ENCODE data around the gene KIAA1549.
"Not testable (repeated sequence)": the region's sequence is repeated elsewhere in the genome, so short reads cannot be mapped to it uniquely, and the experiment has no call there.

Gene KIAA1549

DNA sequence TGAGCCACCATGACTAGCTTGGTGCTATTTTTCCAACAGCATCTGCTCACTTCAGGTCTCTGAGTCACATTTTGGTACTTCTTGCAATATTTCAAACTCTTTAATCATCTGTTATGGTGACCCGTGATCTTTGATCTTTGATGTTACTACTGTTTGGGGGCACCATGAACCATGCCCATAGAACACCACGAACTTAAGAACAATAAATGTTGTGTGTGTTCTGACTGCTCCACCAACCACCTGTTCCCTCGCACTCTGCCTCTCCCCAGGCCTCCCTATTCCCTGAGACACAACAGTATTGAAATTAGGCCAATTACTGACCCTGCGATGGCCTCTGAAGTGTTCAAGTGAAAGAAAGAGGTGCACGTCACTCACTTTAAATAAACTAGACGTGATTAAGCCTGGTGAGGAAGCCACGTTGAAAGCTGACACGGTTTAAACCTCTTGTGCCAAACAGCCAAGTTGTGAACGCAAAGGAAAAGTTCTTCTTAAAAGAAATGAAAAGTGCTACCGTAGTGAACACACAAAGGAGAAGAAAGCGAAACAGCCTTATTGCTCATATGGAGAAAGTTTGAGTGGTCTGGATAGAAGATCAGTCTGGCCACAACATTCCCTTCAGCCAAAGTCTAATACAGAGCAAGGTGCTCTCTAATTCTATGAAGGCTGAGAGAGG is 156.0 kb downstream of the KIAA1549 start:
- H3K4me3 ChIP-seq = no peak overlapping the region
- no peaks in the 10 kb centered on the region for H3K36me3 ChIP-seq (replicated peaks)
- no peak for DNase-seq (ENCODE audit: low spot score in 2 of 2)
- no peaks in the 10 kb centered on the region for H3K4me1 ChIP-seq
- no peaks in the 10 kb centered on the region for H3K9me3 ChIP-seq
- in situ Hi-C loops (cut with MboI; ENCODE audit: low sequenced_read_pairs) = no loop called here
- H3K27me3 ChIP-seq (ENCODE audit: low read depth) = no peaks in the 10 kb centered on the region

DNA sequence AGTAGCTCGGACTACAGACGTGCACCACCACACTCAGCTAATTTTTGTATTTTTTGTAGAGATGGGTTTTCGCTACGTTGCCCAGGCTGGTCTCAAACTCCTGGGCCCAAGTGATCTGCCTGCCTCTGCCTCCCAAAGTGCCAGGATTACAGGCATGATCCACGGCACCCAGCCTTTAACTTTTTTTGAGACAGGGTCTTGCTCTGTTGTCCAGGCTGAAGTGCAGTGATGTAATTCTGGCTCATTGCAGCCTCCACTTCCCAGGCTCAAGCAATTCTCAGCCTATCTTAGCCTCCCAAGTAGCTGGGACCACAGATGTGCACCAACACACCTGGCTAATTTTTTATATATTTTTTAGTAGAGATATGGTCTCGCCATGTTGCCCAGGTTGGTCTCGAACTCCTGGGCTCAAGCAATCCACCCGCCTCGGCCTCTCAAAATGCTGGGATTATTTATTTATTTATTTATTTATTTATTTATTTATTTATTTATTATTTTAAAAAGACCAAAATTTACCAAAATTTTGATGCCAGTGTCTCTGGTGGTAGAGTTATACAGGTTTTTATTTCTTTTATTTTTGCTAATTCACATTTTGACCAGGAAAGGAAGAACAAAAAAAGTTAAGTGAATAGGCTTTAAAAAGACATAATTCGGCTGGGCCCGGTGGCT is 158.2 kb downstream of the KIAA1549 start:
- Histone ChIP-seq H3K27me3 (ENCODE audit: low read depth) (no peaks in the 10 kb centered on the region), H3K4me1 (no peaks in the 10 kb centered on the region), H3K4me3 (no peak overlapping the region), H3K9me3 (no peaks in the 10 kb centered on the region), H3K36me3 (replicated peaks) (no peaks in the 10 kb centered on the region)
- no peak for DNase-seq (ENCODE audit: low spot score in 2 of 2)
- in situ Hi-C loops (cut with MboI; ENCODE audit: low sequenced_read_pairs) = no loop called here

DNA sequence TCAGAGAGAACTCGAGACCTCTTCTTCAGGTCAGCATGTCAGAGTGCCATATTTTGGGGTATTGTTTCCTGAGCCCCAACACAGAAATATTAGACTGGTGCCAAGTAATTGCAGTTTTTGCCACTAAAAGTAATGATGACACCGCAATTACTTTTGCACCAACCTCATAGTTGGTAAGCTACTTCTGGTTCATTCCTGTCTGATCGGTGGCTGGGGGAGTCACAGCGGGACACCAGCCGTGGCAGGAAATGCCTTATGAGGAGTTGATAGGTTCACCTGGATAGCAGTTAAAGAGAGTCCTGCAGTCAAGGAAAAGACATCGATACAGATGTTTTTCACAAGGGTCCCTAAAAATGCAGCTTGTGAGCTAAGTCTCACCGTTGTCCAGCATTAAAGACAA is 159.3 kb downstream of the KIAA1549 start:
- no peak for DNase-seq (ENCODE audit: low spot score in 2 of 2)
- no peak overlapping the region for H3K4me3 ChIP-seq
- no peaks in the 10 kb centered on the region for H3K4me1 ChIP-seq
- H3K27me3 ChIP-seq (ENCODE audit: low read depth) = no peaks in the 10 kb centered on the region
- H3K9me3 ChIP-seq = no peaks in the 10 kb centered on the region
- H3K36me3 ChIP-seq (replicated peaks) = no peaks in the 10 kb centered on the region
- in situ Hi-C loops (cut with MboI; ENCODE audit: low sequenced_read_pairs) = no loop called here

DNA sequence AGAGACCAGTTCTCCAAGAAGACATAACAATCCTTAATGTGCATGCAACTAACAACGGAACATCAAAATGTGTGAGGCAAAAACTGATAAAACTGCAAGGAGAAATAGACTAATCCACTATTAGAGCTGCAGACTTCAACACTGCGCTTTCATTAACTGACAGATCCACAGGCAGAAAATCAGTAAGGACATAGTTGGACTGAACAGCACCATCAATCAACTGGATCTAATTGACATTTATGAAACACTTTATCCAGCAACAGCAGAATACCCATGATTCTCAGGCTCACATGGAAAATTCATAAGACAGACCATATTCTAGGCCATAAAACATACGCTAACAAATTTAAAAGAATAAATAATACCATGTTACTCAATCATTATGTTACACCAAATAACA is 161.6 kb downstream of the KIAA1549 start:
- no peak overlapping the region for H3K4me3 ChIP-seq
- no peaks in the 10 kb centered on the region for H3K27me3 ChIP-seq (ENCODE audit: low read depth)
- no peaks in the 10 kb centered on the region for H3K9me3 ChIP-seq
- no peaks in the 10 kb centered on the region for H3K4me1 ChIP-seq
- in situ Hi-C loops (cut with MboI; ENCODE audit: low sequenced_read_pairs) = no loop called here
- no peak for DNase-seq (ENCODE audit: low spot score in 2 of 2)
- no peaks in the 10 kb centered on the region for H3K36me3 ChIP-seq (replicated peaks)

DNA sequence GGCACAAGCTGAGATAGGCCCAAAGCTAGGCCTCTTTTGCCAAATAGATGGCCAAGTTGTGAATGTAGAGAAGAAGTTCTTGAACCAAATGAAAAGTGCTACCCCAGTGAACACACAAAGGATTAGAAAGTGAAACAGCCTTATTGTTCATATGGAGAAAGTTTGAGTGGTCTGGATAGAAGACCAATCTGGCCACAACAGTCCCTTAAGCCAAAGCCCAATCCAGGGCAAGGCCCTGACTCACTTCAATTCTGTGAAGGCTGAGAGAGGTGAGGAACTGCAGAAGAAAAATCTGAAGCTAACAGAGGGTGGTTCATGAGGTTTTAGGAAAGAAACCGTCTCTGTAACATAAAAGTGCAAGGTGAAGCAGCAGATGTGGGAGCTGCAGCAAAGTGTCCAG is 164.5 kb downstream of the KIAA1549 start:
- no peaks in the 10 kb centered on the region for H3K9me3 ChIP-seq
- no peaks in the 10 kb centered on the region for H3K27me3 ChIP-seq (ENCODE audit: low read depth)
- in situ Hi-C loops (cut with MboI; ENCODE audit: low sequenced_read_pairs) = no loop called here
- DNase-seq (ENCODE audit: low spot score in 2 of 2) = no peak
- H3K4me3 ChIP-seq = no peak overlapping the region
- H3K4me1 ChIP-seq = no peaks in the 10 kb centered on the region
- H3K36me3 ChIP-seq (replicated peaks) = no peaks in the 10 kb centered on the region

DNA sequence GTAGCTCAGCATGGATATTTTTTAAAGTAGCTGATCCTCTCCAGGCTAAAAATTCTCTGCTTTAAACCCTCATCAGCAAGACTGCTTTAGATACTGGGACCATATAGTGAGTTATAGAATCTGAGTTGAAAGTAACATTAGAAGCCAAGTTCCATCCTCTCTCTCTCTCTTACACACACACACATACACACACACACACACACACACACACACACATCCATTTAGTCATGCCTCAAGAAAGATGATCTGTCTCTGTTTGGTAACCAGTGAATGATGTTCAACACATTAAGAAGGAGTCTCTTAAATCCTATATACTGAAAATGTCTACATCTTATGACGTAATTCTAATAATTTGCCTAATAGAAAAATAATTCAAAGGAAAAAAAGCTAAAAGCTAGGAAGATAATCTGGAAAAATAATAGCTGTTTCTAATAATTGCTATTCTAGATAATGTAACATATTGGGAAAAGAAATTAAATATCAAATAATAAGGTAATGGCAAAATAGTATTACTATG is 166.3 kb downstream of the KIAA1549 start:
- DNase-seq (ENCODE audit: low spot score in 2 of 2) = no peak
- no peaks in the 10 kb centered on the region for H3K9me3 ChIP-seq
- no peak overlapping the region for H3K4me3 ChIP-seq
- no peaks in the 10 kb centered on the region for H3K36me3 ChIP-seq (replicated peaks)
- no peaks in the 10 kb centered on the region for H3K4me1 ChIP-seq
- H3K27me3 ChIP-seq (ENCODE audit: low read depth) = no peaks in the 10 kb centered on the region
- in situ Hi-C loops (cut with MboI; ENCODE audit: low sequenced_read_pairs) = no loop called here

DNA sequence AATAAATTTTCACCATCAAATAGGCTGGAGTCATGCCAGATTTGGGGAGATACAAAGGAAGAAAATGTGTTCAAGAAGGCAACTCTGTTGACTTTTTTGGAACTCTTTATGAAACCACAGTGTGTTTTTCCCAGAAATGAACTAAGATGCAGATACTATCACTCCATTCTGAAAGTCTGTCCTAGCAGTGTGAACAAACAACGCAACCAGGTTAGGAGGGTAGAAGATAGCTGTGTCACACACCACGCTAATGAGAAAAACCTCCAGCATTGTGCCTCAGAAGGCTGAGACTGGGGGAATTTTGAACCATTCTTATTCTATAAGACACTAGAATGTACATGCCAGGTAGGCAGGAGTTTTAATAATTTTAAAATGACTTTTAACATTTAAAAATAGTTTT is 167.2 kb downstream of the KIAA1549 start:
- no peaks in the 10 kb centered on the region for H3K4me1 ChIP-seq
- in situ Hi-C loops (cut with MboI; ENCODE audit: low sequenced_read_pairs) = no loop called here
- no peaks in the 10 kb centered on the region for H3K27me3 ChIP-seq (ENCODE audit: low read depth)
- no peaks in the 10 kb centered on the region for H3K36me3 ChIP-seq (replicated peaks)
- H3K9me3 ChIP-seq = no peaks in the 10 kb centered on the region
- DNase-seq (ENCODE audit: low spot score in 2 of 2) = no peak
- H3K4me3 ChIP-seq = no peak overlapping the region

DNA sequence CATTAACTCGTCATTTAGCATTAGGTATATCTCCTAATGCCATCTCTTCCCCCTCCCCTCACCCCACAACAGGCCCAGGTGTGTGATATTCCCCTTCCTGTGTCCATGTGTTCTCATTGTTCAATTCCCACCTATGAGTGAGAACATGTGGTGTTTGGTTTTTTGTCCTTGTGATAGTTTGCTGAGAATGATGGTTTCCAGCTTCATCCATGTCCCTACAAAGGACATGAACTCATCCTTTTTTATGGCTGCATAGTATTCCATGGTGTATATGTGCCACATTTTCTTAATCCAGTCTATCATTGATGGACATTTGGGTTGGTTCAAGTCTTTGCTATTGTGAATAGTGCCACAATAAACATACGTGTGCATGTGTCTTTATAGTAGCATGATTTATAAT is 169.9 kb downstream of the KIAA1549 start:
- H3K4me1 ChIP-seq; H3K9me3 ChIP-seq; DNase-seq (ENCODE audit: low spot score in 2 of 2); H3K4me3 ChIP-seq; in situ Hi-C loops (cut with MboI; ENCODE audit: low sequenced_read_pairs); H3K36me3 ChIP-seq (replicated peaks); H3K27me3 ChIP-seq (ENCODE audit: low read depth): not testable (repeated sequence)

DNA sequence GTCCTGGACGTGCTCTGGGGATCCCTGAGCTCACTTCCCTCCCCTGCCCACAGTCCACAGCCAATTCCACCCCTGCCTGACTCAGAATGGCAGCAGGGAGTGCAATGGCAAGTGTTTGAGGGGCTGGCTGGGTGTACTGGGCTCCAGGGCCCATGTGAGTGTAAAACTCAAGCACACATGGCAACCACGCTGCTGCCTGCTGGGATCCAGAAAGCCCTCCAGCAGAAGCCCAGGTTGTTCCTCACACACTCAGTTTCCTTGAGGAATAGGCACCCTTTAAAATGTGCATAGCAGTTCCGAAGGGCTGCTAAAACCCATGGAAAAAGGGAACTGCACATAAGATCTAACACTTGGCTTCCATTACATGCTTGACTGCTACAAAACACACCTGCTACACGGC is 171.8 kb downstream of the KIAA1549 start:
- in situ Hi-C loops (cut with MboI; ENCODE audit: low sequenced_read_pairs) = no loop called here
- Histone ChIP-seq H3K27me3 (ENCODE audit: low read depth) (no peaks in the 10 kb centered on the region), H3K36me3 (replicated peaks) (no peaks in the 10 kb centered on the region), H3K4me3 (no peak overlapping the region), H3K9me3 (no peaks in the 10 kb centered on the region), H3K4me1 (no peaks in the 10 kb centered on the region)
- no peak for DNase-seq (ENCODE audit: low spot score in 2 of 2)

DNA sequence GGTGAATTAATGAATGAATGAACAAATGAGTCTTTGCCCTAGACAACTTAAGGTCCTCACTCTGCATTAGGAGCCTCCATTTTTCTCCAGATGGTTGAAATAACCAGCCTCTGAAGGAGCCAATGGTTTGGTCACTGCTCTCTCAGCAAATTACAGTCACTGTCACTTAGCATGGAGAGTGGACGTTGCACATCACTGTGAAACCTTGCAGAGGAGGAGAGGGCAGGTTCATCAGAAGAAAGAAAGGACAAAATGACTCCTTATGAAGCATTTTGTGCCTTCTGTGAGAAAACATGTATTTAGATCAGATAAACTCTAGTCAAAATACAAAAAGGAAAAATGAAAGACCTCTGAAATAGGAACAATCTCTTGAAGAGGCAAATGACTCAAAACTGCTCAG is 176.6 kb downstream of the KIAA1549 start:
- H3K4me3 ChIP-seq = no peak overlapping the region
- no peaks in the 10 kb centered on the region for H3K27me3 ChIP-seq (ENCODE audit: low read depth)
- H3K4me1 ChIP-seq = no peaks in the 10 kb centered on the region
- no peaks in the 10 kb centered on the region for H3K36me3 ChIP-seq (replicated peaks)
- in situ Hi-C loops (cut with MboI; ENCODE audit: low sequenced_read_pairs) = no loop called here
- no peak for DNase-seq (ENCODE audit: low spot score in 2 of 2)
- H3K9me3 ChIP-seq = no peaks in the 10 kb centered on the region

DNA sequence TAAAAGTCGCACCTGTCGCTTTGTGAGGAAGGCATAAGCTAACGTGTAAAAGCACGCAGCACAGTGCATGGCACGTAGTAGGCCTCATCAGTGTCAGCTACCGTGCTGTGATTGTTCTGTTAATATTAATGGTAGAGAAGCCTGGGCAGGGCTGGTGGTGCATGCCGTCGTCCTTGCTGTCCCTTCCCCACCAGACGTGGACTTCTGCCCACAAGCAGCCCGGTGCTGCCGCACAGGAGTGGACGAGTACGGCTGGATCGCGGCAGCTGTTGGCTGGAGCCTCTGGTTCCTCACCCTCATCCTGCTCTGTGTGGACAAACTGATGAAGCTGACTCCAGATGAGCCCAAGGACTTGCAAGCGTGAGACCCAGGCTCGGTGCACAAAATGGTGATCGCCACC is 178.5 kb downstream of the KIAA1549 start:
- H3K9me3 ChIP-seq = no peaks in the 10 kb centered on the region
- in situ Hi-C loops (cut with MboI; ENCODE audit: low sequenced_read_pairs) = no loop called here
- H3K36me3 ChIP-seq (replicated peaks) = no peaks in the 10 kb centered on the region
- no peak overlapping the region for H3K4me3 ChIP-seq
- H3K27me3 ChIP-seq (ENCODE audit: low read depth) = no peaks in the 10 kb centered on the region
- no peaks in the 10 kb centered on the region for H3K4me1 ChIP-seq
- DNase-seq (ENCODE audit: low spot score in 2 of 2) = no peak

DNA sequence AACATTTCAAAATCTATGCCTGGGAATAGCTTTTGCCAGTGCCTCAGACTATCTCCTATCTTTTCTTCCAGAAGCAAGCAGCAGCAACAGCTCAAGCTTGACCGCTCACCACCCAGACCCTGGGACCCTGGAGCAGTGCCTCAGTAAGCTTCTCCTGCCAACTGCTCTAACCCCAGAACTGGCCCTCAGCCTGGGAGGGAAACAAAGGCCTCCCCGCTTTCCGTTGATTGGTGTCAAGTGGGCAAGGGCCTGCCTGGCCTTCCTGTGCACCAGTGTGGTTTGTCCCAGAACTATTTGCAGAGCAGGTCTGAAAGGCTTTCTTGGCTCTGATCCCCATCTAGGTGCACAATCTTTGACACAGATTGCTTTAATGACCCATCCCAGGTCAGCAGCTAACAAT is 179.9 kb downstream of the KIAA1549 start:
- in situ Hi-C loops (cut with MboI; ENCODE audit: low sequenced_read_pairs) = no loop called here
- no peaks in the 10 kb centered on the region for H3K27me3 ChIP-seq (ENCODE audit: low read depth)

DNA sequence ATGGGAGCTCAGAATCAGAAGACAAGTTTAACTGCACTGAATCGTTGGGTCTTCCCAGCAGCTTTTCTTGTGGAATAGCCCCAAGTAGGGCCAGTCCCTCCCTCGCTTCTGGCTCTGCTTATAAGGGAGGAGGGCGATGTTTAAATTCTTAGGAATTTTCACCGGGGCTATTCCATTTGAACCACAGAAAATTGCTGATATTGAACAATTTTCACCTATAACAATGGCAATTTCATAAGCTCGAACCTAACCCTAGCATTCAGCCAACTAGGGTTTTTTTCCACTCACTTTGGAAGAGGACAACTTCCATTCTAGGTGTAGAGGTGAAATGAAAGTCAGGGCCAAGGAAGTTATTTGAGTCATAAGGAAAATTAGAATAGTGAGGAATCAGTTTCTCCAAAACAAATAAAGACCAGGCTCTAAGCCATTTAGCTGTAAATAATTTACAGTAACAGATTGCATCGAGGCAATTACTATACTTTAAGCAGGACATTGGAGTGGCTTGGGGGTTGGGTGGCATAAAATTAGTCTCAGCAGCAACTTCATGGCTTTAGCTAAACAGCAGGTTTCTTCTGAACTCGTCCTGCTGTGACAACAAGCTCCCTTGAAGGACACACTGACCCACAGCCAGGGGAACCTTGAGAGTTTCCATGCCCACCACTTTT is 181.7 kb downstream of the KIAA1549 start:
- Histone ChIP-seq H3K36me3 (replicated peaks) (no peaks in the 10 kb centered on the region), H3K27me3 (ENCODE audit: low read depth) (no peaks in the 10 kb centered on the region), H3K9me3 (no peaks in the 10 kb centered on the region), H3K4me3 (no peak overlapping the region), H3K4me1 (no peaks in the 10 kb centered on the region)
- no peak for DNase-seq (ENCODE audit: low spot score in 2 of 2)
- in situ Hi-C loops (cut with MboI; ENCODE audit: low sequenced_read_pairs) = no loop called here

More for the DNA sequence above, 179.9 kb downstream of the KIAA1549 start:
- no peak for DNase-seq (ENCODE audit: low spot score in 2 of 2)
- H3K4me3 ChIP-seq = no peak overlapping the region
- H3K36me3 ChIP-seq (replicated peaks) = no peaks in the 10 kb centered on the region
- H3K9me3 ChIP-seq = no peaks in the 10 kb centered on the region
- H3K4me1 ChIP-seq = no peaks in the 10 kb centered on the region

DNA sequence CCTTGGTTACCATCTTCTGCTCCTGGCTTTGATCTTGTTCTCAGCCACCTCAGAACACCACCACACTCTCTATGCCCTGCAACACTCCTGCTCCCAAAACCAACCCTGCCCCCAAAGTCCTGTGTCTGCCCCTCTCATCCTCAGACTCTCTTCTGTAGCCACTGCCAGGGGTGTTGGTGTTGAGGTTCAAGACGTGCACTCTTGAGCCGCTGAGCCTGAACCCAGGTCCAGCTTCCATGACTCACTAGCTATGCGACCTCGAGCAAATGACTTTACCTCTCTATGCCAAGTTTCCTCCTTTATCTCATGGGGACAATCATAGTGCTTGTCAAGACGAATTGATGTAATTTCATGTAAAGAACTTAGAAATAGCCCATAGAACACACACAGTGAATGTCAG is 182.4 kb downstream of the KIAA1549 start:
- in situ Hi-C loops (cut with MboI; ENCODE audit: low sequenced_read_pairs) = no loop called here

More for the DNA sequence above, 182.4 kb downstream of the KIAA1549 start:
- H3K4me1 ChIP-seq = no peaks in the 10 kb centered on the region
- no peaks in the 10 kb centered on the region for H3K27me3 ChIP-seq (ENCODE audit: low read depth)
- no peaks in the 10 kb centered on the region for H3K36me3 ChIP-seq (replicated peaks)
- H3K9me3 ChIP-seq = no peaks in the 10 kb centered on the region
- DNase-seq (ENCODE audit: low spot score in 2 of 2) = no peak
- H3K4me3 ChIP-seq = no peak overlapping the region
